H1 (cell line): ENCODE results near the gene GRK3.

Source experiments
- CHD1 ChIP-seq: IDR thresholded peaks from 2 replicates; pipeline ENCODE4 v1.6.1; 2012; ENCODE audit warnings: low read depth, low read length, improper control_type of control experiment
- JUND ChIP-seq: IDR thresholded peaks from 2 replicates; pipeline ENCODE4 v1.6.1; 2011; ENCODE audit warnings: mild to moderate bottlenecking, improper control_type of control experiment, low read length
- RFX5 ChIP-seq: IDR thresholded peaks from 2 replicates; pipeline ENCODE4 v1.6.1; 2011; ENCODE audit warnings: low read depth, low read length, improper control_type of control experiment, borderline replicate concordance
- RXRA ChIP-seq: IDR thresholded peaks from 2 replicates; pipeline ENCODE4 v1.6.1; 2011; ENCODE audit warnings: low read depth, mild to moderate bottlenecking, low read length, moderate library complexity; ENCODE audit not compliant: insufficient read depth
- TBP ChIP-seq: IDR thresholded peaks from 2 replicates; pipeline ENCODE4 v1.6.1; 2011; ENCODE audit warnings: low read depth, low read length, improper control_type of control experiment
- TF ChIP-seq, protein P1 (sequence below), 3 experiments: IDR thresholded peaks; 1 replicate in 2 of 3; 2 replicates in 1 of 3; pipeline versions ENCODE4 v1.5.1 to v1.6.1; 2011; ENCODE audit warnings: low read length in 3 of 3, mild to moderate bottlenecking in 3 of 3, inconsistent platforms in 2 of 3, low read depth in 1 of 3, moderate library complexity in 1 of 3; ENCODE audit not compliant: insufficient read depth in 1 of 3; ENCODE audit errors: control extremely low read depth in 1 of 3

DNA sequence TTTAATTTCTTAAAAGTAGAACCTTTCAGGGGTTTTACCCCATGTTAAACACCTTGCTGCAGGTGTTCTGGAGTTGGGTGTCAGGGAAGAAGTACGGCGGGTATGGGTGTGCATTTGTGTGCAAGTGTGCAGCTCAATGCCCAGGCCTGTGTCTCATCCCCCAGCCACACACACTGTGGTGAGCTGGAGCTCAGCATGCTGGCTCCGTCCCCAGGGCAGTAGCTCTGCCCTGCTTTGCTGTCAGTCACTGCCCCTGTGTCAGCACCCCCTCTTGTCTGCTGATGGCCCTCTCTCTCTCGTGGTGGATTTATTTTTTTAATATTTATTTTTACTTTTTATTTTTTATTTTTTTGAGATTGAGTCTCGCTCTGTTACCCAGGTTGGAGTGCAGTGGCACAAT, 141.7 kb downstream of the GRK3 start:
- TF ChIP-seq CHD1 (no peak), RFX5 (no peak), TBP (no peak), RXRA (no peak), JUND (no peak)
- TF ChIP-seq, protein P1, sequence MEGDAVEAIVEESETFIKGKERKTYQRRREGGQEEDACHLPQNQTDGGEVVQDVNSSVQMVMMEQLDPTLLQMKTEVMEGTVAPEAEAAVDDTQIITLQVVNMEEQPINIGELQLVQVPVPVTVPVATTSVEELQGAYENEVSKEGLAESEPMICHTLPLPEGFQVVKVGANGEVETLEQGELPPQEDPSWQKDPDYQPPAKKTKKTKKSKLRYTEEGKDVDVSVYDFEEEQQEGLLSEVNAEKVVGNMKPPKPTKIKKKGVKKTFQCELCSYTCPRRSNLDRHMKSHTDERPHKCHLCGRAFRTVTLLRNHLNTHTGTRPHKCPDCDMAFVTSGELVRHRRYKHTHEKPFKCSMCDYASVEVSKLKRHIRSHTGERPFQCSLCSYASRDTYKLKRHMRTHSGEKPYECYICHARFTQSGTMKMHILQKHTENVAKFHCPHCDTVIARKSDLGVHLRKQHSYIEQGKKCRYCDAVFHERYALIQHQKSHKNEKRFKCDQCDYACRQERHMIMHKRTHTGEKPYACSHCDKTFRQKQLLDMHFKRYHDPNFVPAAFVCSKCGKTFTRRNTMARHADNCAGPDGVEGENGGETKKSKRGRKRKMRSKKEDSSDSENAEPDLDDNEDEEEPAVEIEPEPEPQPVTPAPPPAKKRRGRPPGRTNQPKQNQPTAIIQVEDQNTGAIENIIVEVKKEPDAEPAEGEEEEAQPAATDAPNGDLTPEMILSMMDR (IDR thresholded peaks at IDR 0.05; ENCODE audit: control extremely low read depth in 1 of 3, insufficient read depth in 1 of 3, low read depth in 1 of 3, low read length in 3 of 3), result no peak
